SK-N-SH (cell line): ENCODE measurements around the gene SH2B2. TPM values are rescaled to one million over a fixed set of nuclear protein-coding genes. Genes with fewer than 3 reads are reported as not detected.
A peak's percentile ranks its signal among the peaks of the same experiment; 100 is the strongest.

ENCODE experiments used
- CTCF ChIA-PET: fragments of 300-600, 350-600 bp; formaldehyde crosslinking; extraction: SDS; loops from one replicate; lab custom pipeline; 2021; lab: Yijun Ruan, JAX
- POLR2A ChIA-PET: fragments of 350-600 bp; sonication (Branson Sonifier 250); formaldehyde crosslinking; extraction: SDS; loops from one replicate; lab custom pipeline; 2020; ENCODE audit warnings: antibody characterized with exemption, inconsistent platforms; lab: Yijun Ruan, JAX
- DNase-seq: peaks from one replicate; pipeline ENCODE4 v3.0.0; 2012
- H2AFZ ChIP-seq: fragments of 200-600 bp; sonication (generic); 2 replicates; pipeline ENCODE4 v1.8.1; 2016; ENCODE audit warnings: antibody characterized with exemption, mild to moderate bottlenecking, low read depth
- H3F3A ChIP-seq: fragments of 200-600 bp; sonication (generic); replicated peaks from 2 replicates; pipeline ENCODE3; 2016; ENCODE audit warnings: antibody characterized with exemption, mild to moderate bottlenecking; ENCODE audit not compliant: insufficient read depth
- H3K27ac ChIP-seq, 2 experiments: fragments of 200-500 bp in 1 of 2; fragments of 200-600 bp in 1 of 2; sonication (Bioruptor generic) in 1 of 2; sonication (generic), shearing (Covaris generic) in 1 of 2; 2 replicates each; pipeline versions ENCODE4 v1.5.1 to v1.6.1; 2014 to 2016; ENCODE audit warnings: low read depth in 2 of 2, inconsistent platforms in 1 of 2, low read length in 1 of 2, mild to moderate bottlenecking in 1 of 2, mixed read lengths in 1 of 2
- H3K27me3 ChIP-seq: fragments of 200-600 bp; sonication (generic), shearing (Covaris generic); 2 replicates; pipeline ENCODE4 v1.6.1; 2016; ENCODE audit warnings: mixed run types; ENCODE audit not compliant: insufficient read depth
- H3K36me3 ChIP-seq, 2 experiments: fragments of 200-500 bp in 1 of 2; fragments of 200-600 bp in 1 of 2; sonication (Bioruptor generic) in 1 of 2; sonication (generic) in 1 of 2; replicated peaks in 1 of 2; 2 replicates each; pipeline versions ENCODE3 to v1.5.1; 2014 to 2016; ENCODE audit warnings: low read length in 1 of 2, mild to moderate bottlenecking in 1 of 2; ENCODE audit not compliant: insufficient read depth in 2 of 2, control insufficient read depth in 1 of 2
- H3K4me1 ChIP-seq, 2 experiments: fragments of 200-500 bp in 1 of 2; fragments of 200-600 bp in 1 of 2; sonication (Bioruptor generic) in 1 of 2; sonication (generic), shearing (Covaris generic) in 1 of 2; 2 replicates each; pipeline versions ENCODE4 v1.5.1 to v1.6.1; 2014 to 2016; ENCODE audit warnings: low read depth in 1 of 2, low read length in 1 of 2, mixed run types in 1 of 2; ENCODE audit not compliant: insufficient read depth in 2 of 2, control insufficient read depth in 1 of 2
- H3K4me2 ChIP-seq: fragments of 200-600 bp; sonication (generic), shearing (Covaris generic); 2 replicates; pipeline ENCODE4 v1.6.1; 2017; ENCODE audit warnings: mixed run types
- H3K4me3 ChIP-seq, 2 experiments: fragments of 200-500 bp in 1 of 2; fragments of 200-600 bp in 1 of 2; sonication (Bioruptor generic) in 1 of 2; sonication (generic), shearing (Covaris generic) in 1 of 2; 2 replicates each; pipeline versions ENCODE4 v1.5.1 to v1.8.1; 2014 to 2016; ENCODE audit warnings: low read depth in 2 of 2, inconsistent platforms in 1 of 2, low read length in 1 of 2, mild to moderate bottlenecking in 1 of 2, mixed read lengths in 1 of 2, moderate library complexity in 1 of 2
- H3K79me2 ChIP-seq: fragments of 200-600 bp; sonication (generic); 2 replicates; pipeline ENCODE4 v1.8.1; 2017; ENCODE audit warnings: mild to moderate bottlenecking; ENCODE audit not compliant: insufficient read depth
- H3K9ac ChIP-seq: fragments of 200-600 bp; sonication (generic); 2 replicates; pipeline ENCODE4 v1.6.1; 2017; ENCODE audit warnings: mixed run types
- H3K9me2 ChIP-seq: fragments of 200-600 bp; sonication (generic); 2 replicates; pipeline ENCODE4 v1.6.1; 2017; ENCODE audit warnings: mixed run types
- H3K9me3 ChIP-seq: fragments of 200-600 bp; sonication (generic); 2 replicates; pipeline ENCODE4 v1.6.1; 2017; ENCODE audit warnings: mixed run types, mild to moderate bottlenecking, moderate library complexity
- H4K20me1 ChIP-seq: fragments of 200-600 bp; sonication (generic); 2 replicates; pipeline ENCODE4 v1.6.1; 2017; ENCODE audit warnings: mild to moderate bottlenecking, mixed run types; ENCODE audit not compliant: insufficient read depth
- CTCF ChIP-seq: fragments of 200-600 bp; sonication (generic); IDR thresholded peaks from 2 replicates; pipeline ENCODE4 v1.6.1; 2017; ENCODE audit warnings: antibody characterized with exemption, mild to moderate bottlenecking, moderate library complexity
- ELF1 ChIP-seq: IDR thresholded peaks from 2 replicates; pipeline ENCODE4 v1.4.0; 2012
- EP300 ChIP-seq, 2 experiments: IDR thresholded peaks; 2 replicates each; pipeline versions ENCODE4 v1.4.0 to v1.6.1; 2012; ENCODE audit warnings: borderline replicate concordance in 1 of 2, low read depth in 1 of 2, low read length in 1 of 2
- GATA2 ChIP-seq: sonication (generic); formaldehyde crosslinking; IDR thresholded peaks from 2 replicates; pipeline ENCODE4 v1.5.0; 2020; ENCODE audit warnings: mild to moderate bottlenecking, missing genetic modification reagents
- JUND ChIP-seq: IDR thresholded peaks from 2 replicates; pipeline ENCODE4 v1.4.0; 2012
- MAX ChIP-seq: IDR thresholded peaks from 2 replicates; pipeline ENCODE4 v1.4.0; 2012; ENCODE audit warnings: low read depth
- MEF2A ChIP-seq: IDR thresholded peaks from 2 replicates; pipeline ENCODE4 v1.4.0; 2012; ENCODE audit warnings: low read depth, borderline replicate concordance
- RAD21 ChIP-seq: IDR thresholded peaks from 2 replicates; pipeline ENCODE4 v1.6.1; 2012; ENCODE audit warnings: mild to moderate bottlenecking, low read length
- REST ChIP-seq: IDR thresholded peaks from 2 replicates; pipeline ENCODE4 v1.6.1; 2012; ENCODE audit warnings: mild to moderate bottlenecking, low read depth, low read length, moderate library complexity
- SIN3A ChIP-seq: IDR thresholded peaks from 2 replicates; pipeline ENCODE4 v1.6.1; 2012; ENCODE audit warnings: low read depth, mild to moderate bottlenecking, low read length, moderate library complexity, borderline replicate concordance
- USF1 ChIP-seq: IDR thresholded peaks from 2 replicates; pipeline ENCODE4 v1.4.0; 2012; ENCODE audit warnings: low read depth, borderline replicate concordance
- WGBS: methylation state at CpG from one replicate; pipeline ENCODE4 v1.1.6; 2017; ENCODE audit warnings: low lambda C conversion rate; 5-methylcytosine and 5-hydroxymethylcytosine counted together
- polyA plus RNA-seq, 3 experiments: library from polyadenylated mRNA; depleted of rRNA; stranded (reverse); fragments of >200 nt; gene quantifications; 2 replicates each; pipeline ENCODE4 v1.2.3, GENCODE V29; 2012
- TF ChIP-seq, protein P1 (sequence below): IDR thresholded peaks from 2 replicates; pipeline ENCODE4; 2012

SH2B2 gene
- polyA plus RNA-seq, 1 of the 3 experiments (the other 2 are of a cell fraction): 4.7 TPM

DNA sequence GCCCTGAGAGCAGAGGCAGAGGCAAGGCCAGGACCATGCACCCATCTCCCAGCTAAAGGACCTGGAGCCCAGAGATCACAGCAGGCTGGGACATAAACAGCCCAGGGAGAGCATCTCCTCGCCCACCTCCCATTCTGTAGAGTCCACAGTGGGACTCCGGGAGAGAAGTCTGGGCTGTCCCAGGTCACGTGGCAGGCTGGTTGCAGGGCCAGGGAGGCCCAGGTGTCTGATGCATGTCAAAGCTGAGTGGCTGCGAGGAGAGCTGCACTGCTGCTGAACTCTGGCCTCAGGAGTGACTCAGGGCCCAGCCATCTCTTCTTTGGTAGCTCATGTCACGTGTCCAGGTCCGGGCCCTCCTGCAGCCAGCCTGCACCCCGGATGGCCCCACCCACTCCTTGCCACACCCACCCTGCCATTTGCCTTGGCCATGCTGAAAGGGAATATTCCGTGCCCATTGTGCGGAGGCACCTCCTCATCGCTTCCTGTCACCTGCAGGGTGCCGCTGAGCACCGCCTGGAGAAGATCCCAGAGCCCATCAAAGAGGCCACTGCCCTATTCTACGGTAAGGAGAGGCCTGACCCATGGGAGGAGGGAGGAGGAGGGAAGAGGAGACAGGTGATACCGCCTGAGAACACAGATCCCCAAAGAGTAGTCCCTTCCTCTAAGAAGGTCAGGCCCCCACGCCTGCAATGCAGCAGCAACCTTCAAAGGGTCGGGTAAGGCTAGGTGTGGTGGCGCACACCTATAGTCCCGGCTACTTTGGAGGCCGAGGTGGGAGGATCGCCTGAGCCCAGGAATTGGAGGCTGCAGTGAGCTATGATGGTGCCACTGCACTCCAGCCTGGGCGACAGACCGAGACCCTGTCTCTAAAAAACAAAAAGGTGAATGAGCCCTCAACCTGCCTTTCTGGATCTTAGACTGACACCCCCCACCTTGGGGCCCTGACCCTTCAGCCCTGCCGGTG, 12.6 kb upstream of the SH2B2 start:
- Histone ChIP-seq H3K4me2 (no peak overlapping the region; the same call in 1 of the 2 replicates), H3K79me2 (no peaks in the 10 kb centered on the region), H3K9me3 (no peaks in the 10 kb centered on the region), H3K4me1 (peaks cover 0 to 22% of the 10 kb centered on the region in 2 experiments; a peak in 1 of 4 replicates), H3K9me2 (no peaks in the 10 kb centered on the region), H3F3A (no peaks in the 10 kb centered on the region), H3K36me3 (no peaks in the 10 kb centered on the region), H4K20me1 (no peaks in the 10 kb centered on the region; the same call in 1 of the 2 replicates), H3K27me3 (no peaks in the 10 kb centered on the region), H3K9ac (no peak overlapping the region), H3K27ac (no peak overlapping the region), H2AFZ (no peak overlapping the region), H3K4me3 (no peak overlapping the region)
- CTCF ChIA-PET: interaction anchor here (1.6 to 7.9 kb wide), 15 partner anchors 8 to 765 kb away, joined by 3 to 119 read pairs (median 30); partner anchors contain the start of gene CUX1
- TF ChIP-seq MAX (peak; percentile 39; the same call in 1 of the 2 replicates), USF1 (peak; percentile 87), JUND (no peak)
- TF ChIP-seq, protein P1, sequence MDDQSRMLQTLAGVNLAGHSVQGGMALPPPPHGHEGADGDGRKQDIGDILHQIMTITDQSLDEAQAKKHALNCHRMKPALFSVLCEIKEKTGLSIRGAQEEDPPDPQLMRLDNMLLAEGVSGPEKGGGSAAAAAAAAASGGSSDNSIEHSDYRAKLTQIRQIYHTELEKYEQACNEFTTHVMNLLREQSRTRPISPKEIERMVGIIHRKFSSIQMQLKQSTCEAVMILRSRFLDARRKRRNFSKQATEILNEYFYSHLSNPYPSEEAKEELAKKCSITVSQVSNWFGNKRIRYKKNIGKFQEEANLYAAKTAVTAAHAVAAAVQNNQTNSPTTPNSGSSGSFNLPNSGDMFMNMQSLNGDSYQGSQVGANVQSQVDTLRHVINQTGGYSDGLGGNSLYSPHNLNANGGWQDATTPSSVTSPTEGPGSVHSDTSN: 0 out of 2 replicates have a peak, but pooled peaks have one; percentile 22
- no peak for DNase-seq
- WGBS: 64% methylated on average over 20 of the region's 23 CpGs
- POLR2A ChIA-PET: no interaction called here

DNA sequence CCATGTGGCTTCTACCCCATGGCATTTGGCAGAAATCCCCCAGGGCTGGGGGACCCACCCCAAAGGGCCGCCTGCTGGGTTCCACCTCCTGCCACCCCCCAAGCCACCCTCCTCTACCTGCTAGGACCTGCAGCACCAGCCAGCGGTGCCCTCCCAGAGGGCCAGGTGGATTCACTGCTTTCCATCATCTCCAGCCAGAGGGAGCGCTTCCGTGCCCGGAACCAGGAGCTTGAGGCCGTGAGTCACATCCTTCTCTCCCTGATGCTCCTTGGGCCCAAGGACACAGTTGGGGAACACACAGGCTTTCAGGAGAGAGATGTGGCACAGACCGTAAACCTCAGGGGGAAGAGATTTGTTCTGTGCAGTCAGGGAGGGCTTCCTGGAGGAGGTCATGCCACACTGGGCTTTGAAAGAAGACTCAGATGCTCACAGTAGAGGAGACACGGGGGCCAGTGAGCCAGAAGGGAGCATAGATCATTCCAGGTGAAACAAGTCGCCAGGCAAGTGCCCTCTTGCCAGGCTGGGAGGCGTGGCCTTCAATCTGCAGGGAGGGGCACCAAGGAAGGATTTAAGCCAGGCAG, 11.5 kb upstream of the SH2B2 start:
- H3K4me3 ChIP-seq: no peak overlapping the region
- no peaks in the 10 kb centered on the region; the same call in 1 of the 2 replicates for H4K20me1 ChIP-seq
- H3K4me1 ChIP-seq: peaks cover 0 to 18% of the 10 kb centered on the region in 2 experiments; a peak in 1 of 4 replicates
- H3K27ac ChIP-seq: no peak overlapping the region
- H3F3A ChIP-seq: no peaks in the 10 kb centered on the region
- no peak overlapping the region for H3K9ac ChIP-seq
- H3K4me2 ChIP-seq: no peak overlapping the region
- no peaks in the 10 kb centered on the region for H3K27me3 ChIP-seq
- ChIA-PET POLR2A (no interaction called here), CTCF (interaction anchor here (6.8 to 7.9 kb wide), 3 partner anchors 116 to 730 kb away, joined by 71 to 119 read pairs (median 82); no protein-coding TSS in a partner anchor)
- no peaks in the 10 kb centered on the region for H3K9me3 ChIP-seq
- DNase-seq: no peak
- H3K79me2 ChIP-seq: no peaks in the 10 kb centered on the region
- no peak overlapping the region for H2AFZ ChIP-seq
- H3K36me3 ChIP-seq: no peaks in the 10 kb centered on the region
- TF ChIP-seq RAD21: no peak
- no peak for TF ChIP-seq GATA2 (CRISPR knock-in tag)
- no peak for TF ChIP-seq REST
- TF ChIP-seq SIN3A: no peak
- TF ChIP-seq MEF2A: no peak
- TF ChIP-seq, protein P1: no peak
- no peak for TF ChIP-seq CTCF
- no peak for TF ChIP-seq USF1
- no peak for TF ChIP-seq EP300 (IDR thresholded peaks at IDR 0.05; ENCODE audit: borderline replicate concordance in 1 of 2, low read depth in 1 of 2, low read length in 1 of 2)
- no peak for TF ChIP-seq ELF1
- 97% methylated on average over 10 of the region's 10 CpGs for WGBS
- no peaks in the 10 kb centered on the region for H3K9me2 ChIP-seq
